ENCODE results near the gene GAN. TPM values are rescaled to one million over a fixed set of nuclear protein-coding genes. Genes with fewer than 3 reads are reported as not detected.

GAN gene
- total RNA-seq, 2 experiments from 2014 or later, result 4.5 to 4.7 TPM

DNA sequence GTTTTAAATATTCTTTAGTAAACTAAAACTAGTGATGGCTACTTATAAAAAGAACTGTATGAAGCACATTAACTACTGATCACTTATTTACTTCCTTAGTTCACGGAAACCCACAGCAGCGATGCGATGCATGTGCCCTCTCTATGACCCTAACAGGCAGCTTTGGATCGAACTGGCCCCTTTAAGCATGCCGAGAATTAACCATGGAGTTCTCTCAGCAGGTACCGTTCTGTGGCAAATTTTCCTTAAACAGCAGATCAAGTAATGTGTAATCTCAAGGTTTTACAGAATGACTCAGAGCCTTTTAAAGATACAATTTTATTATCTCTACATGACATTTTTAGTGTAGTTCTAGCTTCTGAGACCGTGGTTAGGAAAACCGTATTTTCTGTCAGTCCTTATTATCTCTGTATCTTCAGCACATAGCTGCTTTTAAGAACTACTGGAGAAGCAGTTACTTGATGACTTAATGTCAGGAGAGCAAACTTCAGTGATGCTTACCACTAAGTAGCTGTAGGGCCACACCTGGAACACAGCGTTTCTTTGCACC lies 43.0 kb downstream of the GAN start:
- H3K36me3 Mint-ChIP-seq (ENCODE audit: low read depth), result peaks cover 76% of the 10 kb centered on the region
- no peaks in the 10 kb centered on the region for H3K27me3 Mint-ChIP-seq
- no peaks in the 10 kb centered on the region for H3K27me3 ChIP-seq (ENCODE audit: control insufficient read depth in 1 of 2, insufficient read depth in 2 of 2, low read length in 2 of 2)
- no peaks in the 10 kb centered on the region for H3K9me3 ChIP-seq (ENCODE audit: control insufficient read depth in 1 of 2, insufficient read depth in 1 of 2, low read length in 2 of 2)
- no peaks in the 10 kb centered on the region for H3K4me1 Mint-ChIP-seq (ENCODE audit: low read depth)
- peaks cover 25% of the 10 kb centered on the region for H3K36me3 ChIP-seq (ENCODE audit: insufficient read depth, low read length)
- H3K27ac Mint-ChIP-seq, result no peak overlapping the region
- no peaks in the 10 kb centered on the region for H3K9me3 Mint-ChIP-seq
- DNase-seq (no peak), ATAC-seq (ENCODE audit: poor library complexity) (no peak)
- H3K27ac ChIP-seq (ENCODE audit: low read depth in 1 of 2, low read length in 2 of 2), result no peak overlapping the region
- no peak for TF ChIP-seq CTCF (IDR thresholded peaks at IDR 0.05)
- H3K4me3 ChIP-seq (ENCODE audit: low read length), result no peak overlapping the region
- intact Hi-C loops (cut with DNase I, micrococcal nuclease), result loop anchor here in 1 of 2 experiments (2.0 kb wide), 1 partner anchor 71 kb away; no protein-coding TSS in a partner anchor
- no peak overlapping the region for H3K4me3 Mint-ChIP-seq
- POLR2A ChIA-PET, result no interaction called here
- CTCF ChIA-PET, result no interaction called here
- H3K4me1 ChIP-seq (ENCODE audit: insufficient read depth, low read length), result no peaks in the 10 kb centered on the region

DNA sequence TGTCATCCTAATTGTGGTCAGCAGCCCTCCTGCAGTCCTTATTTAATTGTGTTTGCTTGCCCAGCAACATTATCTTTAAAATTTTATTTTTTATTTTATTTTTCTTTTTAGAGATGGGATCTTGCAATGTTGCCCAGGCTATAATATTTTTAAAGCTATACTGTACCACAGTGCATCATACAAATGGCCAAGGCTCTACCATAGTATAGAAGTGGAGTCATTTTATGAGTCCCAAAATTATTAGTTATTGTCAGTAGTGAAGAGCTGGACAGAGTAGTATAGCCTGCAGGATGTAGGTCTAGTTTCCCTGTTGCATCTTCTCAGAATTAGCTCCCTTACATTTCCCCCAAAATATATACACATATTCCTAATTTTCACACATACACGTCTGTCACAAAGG lies 44.1 kb downstream of the GAN start:
- Mint-ChIP-seq H3K27ac (no peak overlapping the region), H3K9me3 (no peaks in the 10 kb centered on the region), H3K27me3 (no peaks in the 10 kb centered on the region), H3K4me1 (ENCODE audit: low read depth) (no peaks in the 10 kb centered on the region), H3K36me3 (ENCODE audit: low read depth) (peaks cover 81% of the 10 kb centered on the region), H3K4me3 (no peak overlapping the region)
- intact Hi-C loops (cut with DNase I, micrococcal nuclease), result loop anchor here in 1 of 2 experiments (2.0 kb wide), 1 partner anchor 72 kb away; no protein-coding TSS in a partner anchor
- ChIA-PET POLR2A (no interaction called here), CTCF (no interaction called here)
- Histone ChIP-seq H3K27me3 (ENCODE audit: control insufficient read depth in 1 of 2, insufficient read depth in 2 of 2, low read length in 2 of 2) (no peaks in the 10 kb centered on the region), H3K9me3 (ENCODE audit: control insufficient read depth in 1 of 2, insufficient read depth in 1 of 2, low read length in 2 of 2) (no peaks in the 10 kb centered on the region), H3K4me3 (ENCODE audit: low read length) (no peak overlapping the region), H3K36me3 (ENCODE audit: insufficient read depth, low read length) (peaks cover 33% of the 10 kb centered on the region), H3K27ac (ENCODE audit: low read depth in 1 of 2, low read length in 2 of 2) (no peak overlapping the region), H3K4me1 (ENCODE audit: insufficient read depth, low read length) (no peaks in the 10 kb centered on the region)
- no peak for DNase-seq
- no peak for ATAC-seq (ENCODE audit: poor library complexity)
- no peak for TF ChIP-seq CTCF (IDR thresholded peaks at IDR 0.05)

DNA sequence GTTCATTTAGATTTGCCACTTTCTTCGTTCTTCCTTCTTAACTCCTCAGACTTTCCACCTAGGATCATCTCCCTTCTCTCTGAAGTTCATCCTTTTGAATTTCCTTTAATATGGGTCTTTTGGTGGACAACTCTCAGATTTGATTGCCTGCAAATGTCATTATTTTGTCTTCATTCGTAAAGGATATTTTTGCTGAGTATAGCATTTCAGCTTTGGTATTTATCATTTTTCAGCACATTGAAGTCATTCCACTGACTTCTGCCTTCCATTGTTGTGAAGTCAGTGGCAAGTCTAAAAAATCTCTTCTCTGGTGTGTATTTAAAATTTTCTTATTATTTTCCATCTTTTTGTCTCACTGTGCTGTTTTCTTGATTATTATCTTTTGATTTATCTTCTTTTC lies 45.4 kb downstream of the GAN start:
- H3K4me1 Mint-ChIP-seq (ENCODE audit: low read depth), result no peaks in the 10 kb centered on the region
- POLR2A ChIA-PET, result no interaction called here
- peaks cover 39% of the 10 kb centered on the region for H3K36me3 ChIP-seq (ENCODE audit: insufficient read depth, low read length)

More for the DNA sequence above, 45.4 kb downstream of the GAN start:
- Histone ChIP-seq H3K27me3 (ENCODE audit: control insufficient read depth in 1 of 2, insufficient read depth in 2 of 2, low read length in 2 of 2) (no peaks in the 10 kb centered on the region), H3K4me3 (ENCODE audit: low read length) (no peak overlapping the region), H3K27ac (ENCODE audit: low read depth in 1 of 2, low read length in 2 of 2) (no peak overlapping the region), H3K9me3 (ENCODE audit: control insufficient read depth in 1 of 2, insufficient read depth in 1 of 2, low read length in 2 of 2) (no peaks in the 10 kb centered on the region), H3K4me1 (ENCODE audit: insufficient read depth, low read length) (no peaks in the 10 kb centered on the region)
- H3K27ac Mint-ChIP-seq, result no peak overlapping the region
- DNase-seq, result no peak
- CTCF ChIA-PET, result no interaction called here
- H3K27me3 Mint-ChIP-seq, result no peaks in the 10 kb centered on the region
- H3K9me3 Mint-ChIP-seq, result no peaks in the 10 kb centered on the region
- no peak overlapping the region for H3K4me3 Mint-ChIP-seq
- intact Hi-C loops (cut with DNase I, micrococcal nuclease), result no loop called here
- no peak for ATAC-seq (ENCODE audit: poor library complexity)
- no peak for TF ChIP-seq CTCF (IDR thresholded peaks at IDR 0.05)
- peaks cover 82% of the 10 kb centered on the region for H3K36me3 Mint-ChIP-seq (ENCODE audit: low read depth)
